Activated naive CD4-positive, alpha-beta T cell treated with anti-CD3 and anti-CD28 coated beads for 36 hours (primary cell): ENCODE measurements around the gene FGB. TPM values are rescaled to one million over a fixed set of nuclear protein-coding genes. Genes with fewer than 3 reads are reported as not detected.

Experiments used
- CTCF ChIA-PET: fragments of 350-600 bp; sonication (Branson Sonifier 250); formaldehyde crosslinking; loops from one replicate; lab custom pipeline; 2021; ENCODE audit warnings: antibody characterized with exemption; lab: Charles Lee
- DNase-seq: peaks from one replicate; pipeline ENCODE4 v3.0.0-alpha.2; 2020
- H3K27ac Mint-ChIP-seq: one replicate; pipeline ENCODE4 v1.8.0; 2021; ENCODE audit warnings: mild to moderate bottlenecking, mixed read lengths
- H3K27me3 Mint-ChIP-seq: one replicate; pipeline ENCODE4 v1.8.0; 2021; ENCODE audit warnings: low read depth, mixed read lengths
- H3K36me3 Mint-ChIP-seq: one replicate; pipeline ENCODE4 v1.8.0; 2021; ENCODE audit warnings: low read depth, mixed read lengths
- H3K4me1 Mint-ChIP-seq: one replicate; pipeline ENCODE4 v1.8.0; 2021; ENCODE audit warnings: low read depth, mixed read lengths
- H3K4me3 Mint-ChIP-seq: one replicate; pipeline ENCODE4 v1.8.0; 2021; ENCODE audit warnings: mild to moderate bottlenecking, moderate library complexity, mixed read lengths
- H3K9me3 Mint-ChIP-seq: one replicate; pipeline ENCODE4 v1.8.0; 2021; ENCODE audit warnings: mixed read lengths
- intact Hi-C: fragments of 100-400 bp; cut with micrococcal nuclease; formaldehyde crosslinking; loops from one replicate; pipeline ENCODE4 v1.15.1; 2023
- total RNA-seq, 2 experiments: library from RNA; stranded (reverse); gene quantifications; one replicate each; pipeline ENCODE4 v1.2.3, GENCODE V29; 2021

The FGB gene
- total RNA-seq, 2 experiments from 2014 or later: not detected

GRCh38 chr4:154549894-154550790 lies 12.7 kb upstream of the FGB start, which contains the start of gene PLRG1:
PLRG1 (minus strand) TSS chr4:154550400; CDS start chr4:154550308, 92 bp downstream.
- H3K27me3 Mint-ChIP-seq: no peaks in the 10 kb centered on the region
- intact Hi-C loops: loop anchor here (1.0 to 5.0 kb wide), 6 partner anchors 193 to 1403 kb away; partner anchors contain the start of genes CTSO, LRAT and MAP9
- peak within 1 kb of the TSS; percentile 94 for H3K27ac Mint-ChIP-seq
- peaks cover 12% of the 10 kb centered on the region for H3K36me3 Mint-ChIP-seq
- peak; percentile 97 for DNase-seq
- H3K9me3 Mint-ChIP-seq: no peaks in the 10 kb centered on the region
- peak within 1 kb of the TSS; percentile 98 for H3K4me3 Mint-ChIP-seq
- CTCF ChIA-PET: interaction anchor here (1.1 to 7.0 kb wide), 7 partner anchors 9 to 229 kb away, joined by 3 to 190 read pairs (median 3); no protein-coding TSS in a partner anchor
- peaks cover 18% of the 10 kb centered on the region for H3K4me1 Mint-ChIP-seq

GRCh38 chr4:154551872-154552686 lies 10.7 kb upstream of the FGB start:
- H3K9me3 Mint-ChIP-seq: no peaks in the 10 kb centered on the region
- peaks cover 18% of the 10 kb centered on the region for H3K4me1 Mint-ChIP-seq
- no peaks in the 10 kb centered on the region for H3K27me3 Mint-ChIP-seq
- CTCF ChIA-PET: interaction anchor here (0.5 to 7.0 kb wide), 14 partner anchors 8 to 1305 kb away, joined by 3 to 190 read pairs (median 4); no protein-coding TSS in a partner anchor
- no peak overlapping the region for H3K4me3 Mint-ChIP-seq
- intact Hi-C loops: loop anchor here (1.0 to 5.0 kb wide), 6 partner anchors 66 to 1260 kb away; partner anchors contain the start of gene LRAT
- H3K27ac Mint-ChIP-seq: no peak overlapping the region
- H3K36me3 Mint-ChIP-seq: peaks cover 7% of the 10 kb centered on the region
- DNase-seq: peak; percentile 83

- H3K4me1 Mint-ChIP-seq: no peaks in the 10 kb centered on the region
- CTCF ChIA-PET: interaction anchor here (0.6 to 3.7 kb wide), 20 partner anchors 9 to 1248 kb away, joined by 3 to 39 read pairs (median 4); partner anchors contain the start of gene PLRG1
- H3K4me3 Mint-ChIP-seq: no peak overlapping the region
- no peaks in the 10 kb centered on the region for H3K36me3 Mint-ChIP-seq
- DNase-seq: no peak
- no peaks in the 10 kb centered on the region for H3K9me3 Mint-ChIP-seq
- H3K27ac Mint-ChIP-seq: no peak overlapping the region
- intact Hi-C loops: loop anchor here (1.0 kb wide), 2 partner anchors 59 to 63 kb away; no protein-coding TSS in a partner anchor
- peaks cover 4% of the 10 kb centered on the region for H3K27me3 Mint-ChIP-seq
Observed at GRCh38 chr4:154559141-154559493, 3.7 kb upstream of the FGB start.

GRCh38 chr4:154559494-154560418 lies 3.1 kb upstream of the FGB start:
- Mint-ChIP-seq H3K27me3 (peaks cover 4% of the 10 kb centered on the region), H3K4me1 (no peaks in the 10 kb centered on the region), H3K4me3 (no peak overlapping the region), H3K27ac (no peak overlapping the region), H3K9me3 (no peaks in the 10 kb centered on the region), H3K36me3 (no peaks in the 10 kb centered on the region)
- CTCF ChIA-PET: interaction anchor here (0.6 to 3.7 kb wide), 19 partner anchors 10 to 1248 kb away, joined by 3 to 39 read pairs (median 4); partner anchors contain the start of gene PLRG1
- intact Hi-C loops: loop anchor here (1.0 kb wide), 2 partner anchors 59 to 63 kb away; no protein-coding TSS in a partner anchor
- DNase-seq: no peak

GRCh38 chr4:154560419-154560801 lies 2.4 kb upstream of the FGB start:
- H3K36me3 Mint-ChIP-seq: no peaks in the 10 kb centered on the region
- peaks cover 4% of the 10 kb centered on the region for H3K27me3 Mint-ChIP-seq
- no peak overlapping the region for H3K4me3 Mint-ChIP-seq
- no peak overlapping the region for H3K27ac Mint-ChIP-seq
- DNase-seq: no peak
- CTCF ChIA-PET: interaction anchor here (1.4 to 3.7 kb wide), 3 partner anchors 58 to 69 kb away, joined by 4 to 39 read pairs (median 7); no protein-coding TSS in a partner anchor
- no peaks in the 10 kb centered on the region for H3K9me3 Mint-ChIP-seq
- H3K4me1 Mint-ChIP-seq: no peaks in the 10 kb centered on the region
- intact Hi-C loops: no loop called here

GRCh38 chr4:154560824-154561231 lies 2.0 kb upstream of the FGB start:
- intact Hi-C loops: no loop called here
- no peaks in the 10 kb centered on the region for H3K9me3 Mint-ChIP-seq
- peaks cover 4% of the 10 kb centered on the region for H3K27me3 Mint-ChIP-seq
- CTCF ChIA-PET: interaction anchor here (1.7 kb wide), 2 partner anchors 52 to 58 kb away, joined by 4 to 7 read pairs; no protein-coding TSS in a partner anchor
- H3K27ac Mint-ChIP-seq: no peak overlapping the region
- H3K36me3 Mint-ChIP-seq: no peaks in the 10 kb centered on the region
- H3K4me3 Mint-ChIP-seq: no peak overlapping the region
- no peak for DNase-seq
- no peaks in the 10 kb centered on the region for H3K4me1 Mint-ChIP-seq

GRCh38 chr4:154564311-154564710 lies 1.5 kb downstream of the FGB start:
- CTCF ChIA-PET: no interaction called here
- Mint-ChIP-seq H3K36me3 (no peaks in the 10 kb centered on the region), H3K27ac (no peak overlapping the region), H3K27me3 (peaks cover 2% of the 10 kb centered on the region), H3K4me1 (no peaks in the 10 kb centered on the region), H3K4me3 (no peak overlapping the region), H3K9me3 (no peaks in the 10 kb centered on the region)
- intact Hi-C loops: no loop called here
- DNase-seq: no peak

- Mint-ChIP-seq H3K4me3 (no peak overlapping the region), H3K4me1 (no peaks in the 10 kb centered on the region), H3K27me3 (no peaks in the 10 kb centered on the region), H3K9me3 (no peaks in the 10 kb centered on the region), H3K27ac (no peak overlapping the region), H3K36me3 (no peaks in the 10 kb centered on the region)
- DNase-seq: no peak
- intact Hi-C loops: no loop called here
- CTCF ChIA-PET: no interaction called here
Observed at GRCh38 chr4:154565704-154566103, 2.9 kb downstream of the FGB start.

GRCh38 chr4:154566639-154567204 lies 3.9 kb downstream of the FGB start:
- H3K36me3 Mint-ChIP-seq: no peaks in the 10 kb centered on the region
- no peak overlapping the region for H3K4me3 Mint-ChIP-seq
- no peaks in the 10 kb centered on the region for H3K9me3 Mint-ChIP-seq
- no peak for DNase-seq
- no peak overlapping the region for H3K27ac Mint-ChIP-seq
- CTCF ChIA-PET: interaction anchor here (0.8 kb wide), 1 partner anchor 17 kb away, joined by 3 read pairs; no protein-coding TSS in a partner anchor
- intact Hi-C loops: no loop called here
- no peaks in the 10 kb centered on the region for H3K27me3 Mint-ChIP-seq
- H3K4me1 Mint-ChIP-seq: no peaks in the 10 kb centered on the region

GRCh38 chr4:154569028-154569427 lies 6.2 kb downstream of the FGB start:
- CTCF ChIA-PET: interaction anchor here (1.4 kb wide), 1 partner anchor 10 kb away, joined by 6 read pairs; no protein-coding TSS in a partner anchor
- DNase-seq: no peak
- Mint-ChIP-seq H3K9me3 (no peaks in the 10 kb centered on the region), H3K27ac (no peak overlapping the region), H3K4me3 (no peak overlapping the region), H3K27me3 (no peaks in the 10 kb centered on the region), H3K36me3 (no peaks in the 10 kb centered on the region), H3K4me1 (no peaks in the 10 kb centered on the region)
- intact Hi-C loops: no loop called here

- Mint-ChIP-seq H3K27ac (no peak overlapping the region), H3K4me1 (no peaks in the 10 kb centered on the region), H3K9me3 (no peaks in the 10 kb centered on the region), H3K4me3 (no peak overlapping the region), H3K36me3 (no peaks in the 10 kb centered on the region), H3K27me3 (no peaks in the 10 kb centered on the region)
- CTCF ChIA-PET: interaction anchor here (1.0 to 1.4 kb wide), 2 partner anchors 10 to 49 kb away, joined by 3 to 6 read pairs; no protein-coding TSS in a partner anchor
- intact Hi-C loops: no loop called here
- DNase-seq: no peak
Observed at GRCh38 chr4:154569584-154569983, 6.8 kb downstream of the FGB start.
